Fibroblast of the aortic adventitia (primary cell): ENCODE measurements around the gene ADARB2. TPM values are rescaled to one million over a fixed set of nuclear protein-coding genes. Genes with fewer than 3 reads are reported as not detected.

Experiments
- DNase-seq: peaks from one replicate; pipeline ENCODE4 v3.0.0-alpha.2; 2010; ENCODE audit warnings: low read depth
- H3K4me3 ChIP-seq: 2 replicates; pipeline ENCODE4 v1.5.1; 2011; ENCODE audit warnings: low read depth, mild to moderate bottlenecking, control low read depth, low read length, moderate library complexity
- total RNA-seq: library from RNA; depleted of rRNA; stranded (reverse); fragments of >200 nt; gene quantifications from 2 replicates; pipeline ENCODE4 v1.2.3, GENCODE V29; 2012; ENCODE audit warnings: low replicate concordance
- TF ChIP-seq, protein P1 (sequence below): IDR thresholded peaks from 2 replicates; pipeline ENCODE4 v1.5.1; 2011; ENCODE audit warnings: mild to moderate bottlenecking, low read length, control low read depth, inconsistent platforms; ENCODE audit not compliant: insufficient read depth

The ADARB2 gene
- total RNA-seq, 1 donor, result not detected

- no peak for DNase-seq
- TF ChIP-seq, protein P1, sequence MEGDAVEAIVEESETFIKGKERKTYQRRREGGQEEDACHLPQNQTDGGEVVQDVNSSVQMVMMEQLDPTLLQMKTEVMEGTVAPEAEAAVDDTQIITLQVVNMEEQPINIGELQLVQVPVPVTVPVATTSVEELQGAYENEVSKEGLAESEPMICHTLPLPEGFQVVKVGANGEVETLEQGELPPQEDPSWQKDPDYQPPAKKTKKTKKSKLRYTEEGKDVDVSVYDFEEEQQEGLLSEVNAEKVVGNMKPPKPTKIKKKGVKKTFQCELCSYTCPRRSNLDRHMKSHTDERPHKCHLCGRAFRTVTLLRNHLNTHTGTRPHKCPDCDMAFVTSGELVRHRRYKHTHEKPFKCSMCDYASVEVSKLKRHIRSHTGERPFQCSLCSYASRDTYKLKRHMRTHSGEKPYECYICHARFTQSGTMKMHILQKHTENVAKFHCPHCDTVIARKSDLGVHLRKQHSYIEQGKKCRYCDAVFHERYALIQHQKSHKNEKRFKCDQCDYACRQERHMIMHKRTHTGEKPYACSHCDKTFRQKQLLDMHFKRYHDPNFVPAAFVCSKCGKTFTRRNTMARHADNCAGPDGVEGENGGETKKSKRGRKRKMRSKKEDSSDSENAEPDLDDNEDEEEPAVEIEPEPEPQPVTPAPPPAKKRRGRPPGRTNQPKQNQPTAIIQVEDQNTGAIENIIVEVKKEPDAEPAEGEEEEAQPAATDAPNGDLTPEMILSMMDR, result no peak
- no peak overlapping the region for H3K4me3 ChIP-seq
These were observed 122.0 kb downstream of the ADARB2 start for GRCh38 chr10:1615186-1615954.

DNA sequence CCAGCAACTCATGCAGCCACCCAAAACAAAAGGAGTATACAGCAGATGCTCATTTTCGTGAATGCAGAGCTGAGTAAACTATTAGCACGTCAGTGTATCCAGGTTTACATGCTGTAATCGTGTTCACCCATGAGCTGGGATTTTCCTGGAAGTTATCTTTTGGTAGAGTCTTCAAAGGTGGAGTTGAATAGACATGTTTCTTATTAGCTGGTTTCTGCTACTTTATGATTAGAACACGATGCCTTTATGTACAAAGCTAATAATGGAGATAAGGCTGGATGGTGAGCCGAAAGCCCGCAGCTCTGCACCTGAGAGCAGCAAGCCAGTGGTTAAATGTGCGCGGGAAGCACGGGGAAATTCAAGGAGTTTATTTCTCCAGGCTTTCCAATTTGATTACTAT, 123.8 kb downstream of the ADARB2 start:
- no peak for DNase-seq
- no peak overlapping the region for H3K4me3 ChIP-seq
- TF ChIP-seq, protein P1, result no peak

- TF ChIP-seq, protein P1, result no peak
- no peak overlapping the region for H3K4me3 ChIP-seq
- DNase-seq, result no peak
These were observed 124.4 kb downstream of the ADARB2 start for GRCh38 chr10:1612908-1613307.

DNA sequence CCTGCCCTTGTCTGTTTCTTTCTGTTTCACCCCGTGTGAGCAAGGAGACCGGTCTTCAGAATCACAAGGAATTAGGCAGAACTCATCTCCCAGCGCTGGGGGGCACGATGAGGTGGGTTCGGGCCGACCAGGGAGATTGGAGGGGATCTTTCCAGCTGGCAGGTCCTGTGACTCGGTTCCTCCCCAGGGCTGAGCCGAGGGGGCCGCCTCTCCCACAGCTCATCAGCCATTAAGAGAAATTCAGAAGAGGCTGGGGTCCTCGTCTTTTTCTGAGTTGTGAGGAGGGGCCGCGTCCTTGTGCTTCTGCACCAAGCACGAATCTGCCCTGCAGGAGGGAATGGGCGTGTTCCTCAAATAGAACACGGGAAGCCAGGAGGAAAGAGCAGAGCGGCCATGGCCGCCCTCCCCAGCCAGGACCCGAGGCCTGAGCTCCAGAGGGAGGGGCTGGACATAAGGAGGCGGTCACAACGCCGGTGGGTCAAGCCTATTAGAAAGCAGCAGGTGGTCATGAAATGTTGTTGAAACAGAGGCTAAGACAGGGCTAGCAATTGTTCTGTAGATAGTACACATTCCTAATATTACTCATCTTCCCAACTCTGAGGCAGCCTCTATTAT, 125.3 kb downstream of the ADARB2 start:
- TF ChIP-seq, protein P1, result no peak
- H3K4me3 ChIP-seq, result no peak overlapping the region
- no peak for DNase-seq

GRCh38 chr10:1610986-1611770, 126.1 kb downstream of the ADARB2 start:
- no peak for DNase-seq
- TF ChIP-seq, protein P1, result no peak
- no peak overlapping the region for H3K4me3 ChIP-seq

GRCh38 chr10:1609648-1609970, 127.7 kb downstream of the ADARB2 start:
- TF ChIP-seq, protein P1, result no peak
- no peak overlapping the region for H3K4me3 ChIP-seq
- DNase-seq, result no peak
